GM23338 (cell line): ENCODE data around the gene DHX36. TPM values are rescaled to one million over a fixed set of nuclear protein-coding genes. Genes with fewer than 3 reads are reported as not detected.

Source experiments
- ATAC-seq: fragments of 200-7000 bp; cut with Tn5 transposase; 3 replicates; pipeline ENCODE4 v1.9.1; 2020
- DNase-seq: peaks from one replicate; pipeline ENCODE4 v3.0.0-alpha.2; 2015; ENCODE audit warnings: low spot score
- H2AFZ ChIP-seq: fragments of 200-600 bp; sonication (generic); 2 replicates; pipeline ENCODE4 v1.8.0; 2016; ENCODE audit warnings: antibody characterized with exemption, mild to moderate bottlenecking, moderate library complexity
- H3F3A ChIP-seq: fragments of 200-600 bp; sonication (generic); replicated peaks from 2 replicates; pipeline ENCODE4 v1.8.0; 2017; ENCODE audit warnings: antibody characterized with exemption, mixed run types, low read depth
- H3K27ac ChIP-seq: fragments of 200-600 bp; sonication (generic); 2 replicates; pipeline ENCODE4 v1.6.1; 2016; ENCODE audit warnings: low read depth
- H3K27me3 ChIP-seq: fragments of 200-600 bp; sonication (generic); 2 replicates; pipeline ENCODE4 v1.8.0; 2016; ENCODE audit warnings: mild to moderate bottlenecking, mixed run types, moderate library complexity; ENCODE audit not compliant: insufficient read depth
- H3K36me3 ChIP-seq: fragments of 200-600 bp; sonication (generic); 2 replicates; pipeline ENCODE4 v1.8.0; 2016; ENCODE audit warnings: mild to moderate bottlenecking; ENCODE audit not compliant: insufficient read depth
- H3K4me1 ChIP-seq: fragments of 200-600 bp; sonication (generic); 2 replicates; pipeline ENCODE4 v1.8.0; 2016; ENCODE audit warnings: mild to moderate bottlenecking, moderate library complexity; ENCODE audit not compliant: insufficient read depth
- H3K4me2 ChIP-seq: fragments of 200-600 bp; sonication (generic); 2 replicates; pipeline ENCODE4 v1.7.1; 2017; ENCODE audit warnings: mixed run types
- H3K4me3 ChIP-seq: fragments of 200-600 bp; sonication (generic); 2 replicates; pipeline ENCODE4 v1.6.1; 2016; ENCODE audit warnings: mixed run types
- H3K79me2 ChIP-seq: fragments of 200-600 bp; sonication (generic); replicated peaks from 2 replicates; pipeline ENCODE4 v1.8.0; 2017; ENCODE audit warnings: mild to moderate bottlenecking; ENCODE audit not compliant: insufficient read depth
- H3K9me2 ChIP-seq: fragments of 200-600 bp; sonication (generic); 2 replicates; pipeline ENCODE4 v1.8.0; 2017; ENCODE audit not compliant: insufficient read depth
- H4K20me1 ChIP-seq: fragments of 200-600 bp; sonication (generic); replicated peaks from 2 replicates; pipeline ENCODE4 v1.8.0; 2017; ENCODE audit warnings: mild to moderate bottlenecking; ENCODE audit not compliant: insufficient read depth
- H3K27ac Mint-ChIP-seq: 2 replicates; pipeline ENCODE4 v1.8.0; 2020; ENCODE audit warnings: inconsistent platforms, mild to moderate bottlenecking, moderate library complexity, mixed read lengths
- H3K27me3 Mint-ChIP-seq: 3 replicates; pipeline ENCODE4 v1.8.0; 2022; ENCODE audit warnings: low read depth, mild to moderate bottlenecking, moderate library complexity, mixed read lengths, inconsistent platforms; ENCODE audit not compliant: insufficient read depth, poor library complexity
- H3K36me3 Mint-ChIP-seq: 3 replicates; pipeline ENCODE4 v1.8.0; 2021; ENCODE audit warnings: low read depth, mild to moderate bottlenecking, inconsistent platforms, moderate library complexity, mixed read lengths
- H3K4me1 Mint-ChIP-seq: 3 replicates; pipeline ENCODE4 v1.8.0; 2020; ENCODE audit warnings: mild to moderate bottlenecking, inconsistent platforms, mixed read lengths
- H3K4me3 Mint-ChIP-seq: 3 replicates; pipeline ENCODE4 v1.8.0; 2021; ENCODE audit warnings: moderate library complexity, mild to moderate bottlenecking, inconsistent platforms, mixed read lengths
- H3K9me3 Mint-ChIP-seq: 3 replicates; pipeline ENCODE4 v1.8.0; 2020; ENCODE audit warnings: moderate library complexity, mild to moderate bottlenecking, inconsistent platforms, mixed read lengths
- CREB1 ChIP-seq: fragments of 250-450 bp; sonication (Bioruptor Pico); IDR thresholded peaks from 2 replicates; pipeline ENCODE4 v1.5.0; 2020; ENCODE audit warnings: low read depth, mild to moderate bottlenecking, moderate library complexity
- CTCF ChIP-seq, 2 experiments: fragments of 200-600 bp in 1 of 2; sonication (generic) in 1 of 2; conservative IDR thresholded peaks; 2 replicates each; pipeline versions ENCODE4 v1.5.1 to v1.6.1; 2016 to 2017; ENCODE audit warnings: antibody characterized with exemption in 2 of 2, low read depth in 2 of 2, mild to moderate bottlenecking in 2 of 2, moderate library complexity in 1 of 2
- ETS1 ChIP-seq: IDR thresholded peaks from 2 replicates; pipeline ENCODE4 v1.6.1; 2016; ENCODE audit warnings: antibody characterized with exemption
- EZH2 ChIP-seq: fragments of 200-600 bp; sonication (generic); IDR thresholded peaks from one replicate; pipeline ENCODE4 v1.8.0; 2017; ENCODE audit warnings: antibody characterized with exemption, mild to moderate bottlenecking, low read depth; ENCODE audit not compliant: unreplicated experiment
- EZH2phosphoT487 ChIP-seq: fragments of 200-600 bp; sonication (generic); IDR thresholded peaks from one replicate; pipeline ENCODE4 v1.8.1; 2018; ENCODE audit warnings: antibody characterized with exemption; ENCODE audit not compliant: unreplicated experiment
- JUNB ChIP-seq: IDR thresholded peaks from one replicate; pipeline ENCODE4 v1.6.1; 2016; ENCODE audit warnings: antibody characterized with exemption; ENCODE audit not compliant: unreplicated experiment
- NANOG ChIP-seq: IDR thresholded peaks from 2 replicates; pipeline ENCODE4 v1.6.1; 2016; ENCODE audit warnings: antibody characterized with exemption, borderline replicate concordance
- POLR2AphosphoS5 ChIP-seq: IDR thresholded peaks from 2 replicates; pipeline ENCODE4 v1.6.1; 2016; ENCODE audit warnings: antibody characterized with exemption, low read depth
- REST ChIP-seq: IDR thresholded peaks from one replicate; pipeline ENCODE4 v1.6.1; 2018; ENCODE audit warnings: antibody characterized with exemption; ENCODE audit not compliant: unreplicated experiment
- STAT1 ChIP-seq: IDR thresholded peaks from one replicate; pipeline ENCODE4 v1.6.1; 2016; ENCODE audit warnings: antibody characterized with exemption; ENCODE audit not compliant: unreplicated experiment
- ZNF114 ChIP-seq: fragments of 250-450 bp; sonication (Bioruptor Pico); IDR thresholded peaks from 2 replicates; pipeline ENCODE4 v1.5.0; 2020; ENCODE audit warnings: mild to moderate bottlenecking, moderate library complexity
- ZNF331 ChIP-seq: fragments of 250-450 bp; sonication (Bioruptor Pico); IDR thresholded peaks from 2 replicates; pipeline ENCODE4 v1.5.0; 2020; ENCODE audit warnings: low read depth, mild to moderate bottlenecking, moderate library complexity
- ZNF462 ChIP-seq: fragments of 250-450 bp; sonication (Bioruptor Pico); IDR thresholded peaks from 2 replicates; pipeline ENCODE4 v1.5.0; 2020; ENCODE audit warnings: mild to moderate bottlenecking, moderate library complexity
- polyA plus RNA-seq: library from polyadenylated mRNA; unstranded; fragments of >200 nt; fragmentation: Nextera tagmentation; extraction: Ambion mirVana; gene quantifications from 2 replicates; pipeline ENCODE4 v1.2.1, GENCODE V29; 2016
- total RNA-seq: library from RNA; depleted of rRNA; stranded (reverse); fragments of >200 nt; shearing (Covaris generic); gene quantifications from 2 replicates; pipeline ENCODE4 v1.2.3, GENCODE V29; 2014

Gene DHX36
- total and polyA plus RNA-seq, 2 experiments from 2014 or later, result 103 to 110 TPM

- H3K9me2 ChIP-seq, result no peaks in the 10 kb centered on the region
- no peak overlapping the region for H3K4me2 ChIP-seq
- H3K4me1 Mint-ChIP-seq, result peaks cover 4% of the 10 kb centered on the region; the same call in 2 of the 3 replicates
- H3K36me3 ChIP-seq, result no peaks in the 10 kb centered on the region
- no peaks in the 10 kb centered on the region for H3K79me2 ChIP-seq
- no peaks in the 10 kb centered on the region for H4K20me1 ChIP-seq
- 0 out of 2 replicates have a peak, but pooled peaks cover 7% of the 10 kb centered on the region for H3K4me1 ChIP-seq
- H3K4me3 Mint-ChIP-seq, result no peak overlapping the region
- no peaks in the 10 kb centered on the region for H3K27me3 ChIP-seq
- no peak overlapping the region for H3K27ac Mint-ChIP-seq
- ATAC-seq (no peak), DNase-seq (no peak)
- no peak overlapping the region for H2AFZ ChIP-seq
- H3K27ac ChIP-seq, result no peak overlapping the region
- no peak overlapping the region for H3K4me3 ChIP-seq
- no peaks in the 10 kb centered on the region for H3F3A ChIP-seq
- no peaks in the 10 kb centered on the region for H3K36me3 Mint-ChIP-seq
- H3K27me3 Mint-ChIP-seq, result no peaks in the 10 kb centered on the region
- TF ChIP-seq STAT1 (no peak), JUNB (no peak), POLR2AphosphoS5 (no peak), NANOG (no peak), EZH2 (no peak), ZNF114 (CRISPR knock-in tag) (no peak), ZNF462 (CRISPR knock-in tag) (no peak), EZH2phosphoT487 (no peak), CTCF (conservative IDR thresholded peaks at IDR 0.05; ENCODE audit: low read depth in 2 of 2) (no peak), ZNF331 (CRISPR knock-in tag) (no peak), CREB1 (CRISPR knock-in tag) (no peak), ETS1 (no peak), REST (no peak)
- H3K9me3 Mint-ChIP-seq, result no peaks in the 10 kb centered on the region
Observed at GRCh38 chr3:154227531-154227930, 96.8 kb downstream of the DHX36 start.
